ENCODE measurements around the gene TECTA.

DNA sequence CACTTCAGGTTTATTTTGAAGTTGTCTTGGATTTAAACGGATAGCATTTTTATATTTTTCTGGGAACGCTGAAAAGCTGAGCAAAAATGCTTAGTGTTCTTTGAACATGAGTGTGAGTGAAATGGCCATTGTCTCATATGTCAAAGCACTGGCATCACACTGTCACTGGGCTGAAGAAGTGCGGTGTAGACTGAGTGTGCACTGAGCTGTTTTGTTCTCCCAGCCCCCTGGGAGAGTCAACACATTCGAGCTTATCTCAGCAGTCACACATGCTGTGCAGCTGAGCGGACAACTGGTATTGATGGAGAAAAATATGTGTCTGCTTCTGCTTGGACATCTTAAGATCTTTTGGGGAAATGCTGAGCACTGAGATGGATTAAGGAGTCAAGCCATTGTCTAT lies 90.8 kb downstream of the TECTA start:
- TF ChIP-seq POLR2A (IDR thresholded peaks at IDR 0.05): no peak
- TF ChIP-seq, protein P1, sequence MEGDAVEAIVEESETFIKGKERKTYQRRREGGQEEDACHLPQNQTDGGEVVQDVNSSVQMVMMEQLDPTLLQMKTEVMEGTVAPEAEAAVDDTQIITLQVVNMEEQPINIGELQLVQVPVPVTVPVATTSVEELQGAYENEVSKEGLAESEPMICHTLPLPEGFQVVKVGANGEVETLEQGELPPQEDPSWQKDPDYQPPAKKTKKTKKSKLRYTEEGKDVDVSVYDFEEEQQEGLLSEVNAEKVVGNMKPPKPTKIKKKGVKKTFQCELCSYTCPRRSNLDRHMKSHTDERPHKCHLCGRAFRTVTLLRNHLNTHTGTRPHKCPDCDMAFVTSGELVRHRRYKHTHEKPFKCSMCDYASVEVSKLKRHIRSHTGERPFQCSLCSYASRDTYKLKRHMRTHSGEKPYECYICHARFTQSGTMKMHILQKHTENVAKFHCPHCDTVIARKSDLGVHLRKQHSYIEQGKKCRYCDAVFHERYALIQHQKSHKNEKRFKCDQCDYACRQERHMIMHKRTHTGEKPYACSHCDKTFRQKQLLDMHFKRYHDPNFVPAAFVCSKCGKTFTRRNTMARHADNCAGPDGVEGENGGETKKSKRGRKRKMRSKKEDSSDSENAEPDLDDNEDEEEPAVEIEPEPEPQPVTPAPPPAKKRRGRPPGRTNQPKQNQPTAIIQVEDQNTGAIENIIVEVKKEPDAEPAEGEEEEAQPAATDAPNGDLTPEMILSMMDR (IDR thresholded peaks at IDR 0.05): no peak
